Panc1 (cell line): ENCODE data around the gene DIRAS3. TPM values are rescaled to one million over a fixed set of nuclear protein-coding genes. Genes with fewer than 3 reads are reported as not detected.
"Not testable (repeated sequence)": the region's sequence is repeated elsewhere in the genome, so short reads cannot be mapped to it uniquely, and the experiment has no call there.

Source experiments
- ATAC-seq: fragments of 200-7000 bp; cut with Tn5 transposase; 2 replicates; pipeline ENCODE4 v1.9.1; 2020; ENCODE audit warnings: mild to moderate bottlenecking, moderate library complexity
- BruUV-seq: library from RNA; stranded (reverse); fragments of 400-500 nt; replicated peaks from 2 replicates; lab custom pipeline; 2021; lab: Mats Ljungman, UMichigan
- CTCF ChIA-PET: fragments of 300-600 bp; sonication (Branson Sonifier 250); formaldehyde crosslinking; loops from one replicate; lab custom pipeline; 2022; ENCODE audit warnings: antibody characterized with exemption; lab: Charles Lee
- POLR2A ChIA-PET: fragments of 300-600 bp; sonication (Branson Sonifier 250); formaldehyde crosslinking; loops from one replicate; lab custom pipeline; 2022; ENCODE audit warnings: antibody characterized with exemption; lab: Charles Lee
- DNase-seq: peaks from one replicate; pipeline ENCODE4 v3.0.0-alpha.2; 2010; ENCODE audit warnings: low read depth, low spot score
- H3K27ac ChIP-seq: 2 replicates; pipeline ENCODE4 v1.5.1; 2011; ENCODE audit warnings: mild to moderate bottlenecking, low read length, inconsistent platforms
- H3K27me3 ChIP-seq: fragments of 200-500 bp; sonication (Bioruptor generic); 2 replicates; pipeline ENCODE4 v1.6.0; 2014; ENCODE audit warnings: low read length, inconsistent platforms; ENCODE audit not compliant: control insufficient read depth, insufficient read depth
- H3K36me3 ChIP-seq: fragments of 200-500 bp; sonication (Bioruptor generic); 2 replicates; pipeline ENCODE4 v1.5.1; 2014; ENCODE audit warnings: inconsistent platforms, mild to moderate bottlenecking, low read length, moderate library complexity; ENCODE audit not compliant: control insufficient read depth, insufficient read depth
- H3K4me1 ChIP-seq: 2 replicates; pipeline ENCODE4 v1.5.1; 2011; ENCODE audit warnings: inconsistent platforms, mild to moderate bottlenecking, low read length, moderate library complexity; ENCODE audit not compliant: control insufficient read depth, insufficient read depth
- H3K4me3 ChIP-seq, 2 experiments: 2 replicates each; pipeline ENCODE4 v1.5.1; 2011 to 2012; ENCODE audit warnings: low read depth in 2 of 2, low read length in 2 of 2, mild to moderate bottlenecking in 2 of 2, inconsistent platforms in 1 of 2, moderate library complexity in 1 of 2
- H3K9me3 ChIP-seq: fragments of 200-500 bp; sonication (Bioruptor generic); 2 replicates; pipeline ENCODE4 v1.5.1; 2014; ENCODE audit warnings: low read depth, mild to moderate bottlenecking, inconsistent platforms, low read length, moderate library complexity; ENCODE audit not compliant: control insufficient read depth, insufficient read depth
- CTCF ChIP-seq: fragments of 450-650 bp; IDR thresholded peaks from 2 replicates; pipeline ENCODE4 v1.5.1; 2017; ENCODE audit warnings: mild to moderate bottlenecking
- POLR2AphosphoS5 ChIP-seq: IDR thresholded peaks from 2 replicates; pipeline ENCODE4 v1.6.1; 2012; ENCODE audit warnings: mild to moderate bottlenecking, low read depth, low read length, moderate library complexity
- REST ChIP-seq, 2 experiments: IDR thresholded peaks; 2 replicates each; pipeline ENCODE4 v1.6.1; 2011 to 2012; ENCODE audit warnings: low read depth in 2 of 2, control low read depth in 1 of 2, low read length in 1 of 2, mild to moderate bottlenecking in 1 of 2, moderate library complexity in 1 of 2; ENCODE audit not compliant: insufficient read depth in 1 of 2
- SIN3A ChIP-seq: IDR thresholded peaks from 2 replicates; pipeline ENCODE4 v1.6.1; 2012; ENCODE audit warnings: low read depth, mild to moderate bottlenecking, low read length, moderate library complexity, borderline replicate concordance; ENCODE audit not compliant: insufficient read depth
- TCF7L2 ChIP-seq: IDR thresholded peaks from 2 replicates; pipeline ENCODE4 v1.6.1; 2011; ENCODE audit warnings: mild to moderate bottlenecking, low read depth, low read length, inconsistent platforms
- in situ Hi-C: cut with HindIII; loops from 2 replicates; pipeline ENCODE4 v1.10.0; 2016; ENCODE audit warnings: low sequenced_read_pairs, low pct_unique_long_range_greater_than_20kb
- intact Hi-C: fragments of 100-400 bp; cut with micrococcal nuclease; formaldehyde crosslinking; loops from one replicate; pipeline ENCODE4 v1.10.0; 2022; ENCODE audit not compliant: unreplicated experiment
- total RNA-seq: library from RNA; stranded (reverse); gene quantifications from one replicate; pipeline ENCODE4 v1.2.1, GENCODE V29; 2021; ENCODE audit not compliant: unreplicated experiment

The DIRAS3 gene
- total RNA-seq, 1 experiment from 2014 or later = not detected

GRCh38 chr1:68010543-68010942 is 39.9 kb downstream of the DIRAS3 start:
- no peak for DNase-seq
- in situ Hi-C loops = no loop called here
- H3K4me1 ChIP-seq = no peaks in the 10 kb centered on the region
- intact Hi-C loops = no loop called here
- no peak overlapping the region for H3K27ac ChIP-seq
- ChIA-PET CTCF (interaction anchor here (0.6 to 1.0 kb wide), 2 partner anchors 82 to 244 kb away, joined by 6 to 21 read pairs; no protein-coding TSS in a partner anchor), POLR2A (no interaction called here)
- no TSS peak for BruUV-seq
- ATAC-seq = no peak
- H3K27me3 ChIP-seq = no peaks in the 10 kb centered on the region
- no peak for TF ChIP-seq SIN3A
- no peak for TF ChIP-seq POLR2AphosphoS5
- TF ChIP-seq TCF7L2 = no peak
- no peak for TF ChIP-seq CTCF
- no peak for TF ChIP-seq REST (IDR thresholded peaks at IDR 0.05; ENCODE audit: insufficient read depth in 1 of 2, low read depth in 2 of 2, low read length in 1 of 2)
- no peaks in the 10 kb centered on the region for H3K36me3 ChIP-seq
- H3K9me3 ChIP-seq = no peaks in the 10 kb centered on the region
- no peak overlapping the region for H3K4me3 ChIP-seq

- Histone ChIP-seq H3K4me3 (no peak overlapping the region), H3K27me3 (no peaks in the 10 kb centered on the region), H3K4me1 (no peaks in the 10 kb centered on the region), H3K9me3 (no peaks in the 10 kb centered on the region), H3K27ac (no peak overlapping the region), H3K36me3 (no peaks in the 10 kb centered on the region)
- ChIA-PET POLR2A (no interaction called here), CTCF (interaction anchor here (0.6 to 1.0 kb wide), 2 partner anchors 82 to 244 kb away, joined by 6 to 21 read pairs; no protein-coding TSS in a partner anchor)
- TF ChIP-seq REST (IDR thresholded peaks at IDR 0.05; ENCODE audit: insufficient read depth in 1 of 2, low read depth in 2 of 2, low read length in 1 of 2) (no peak), CTCF (peak; percentile 24; the same call in 1 of the 2 replicates), TCF7L2 (no peak), POLR2AphosphoS5 (no peak)
- no peak for ATAC-seq
- intact Hi-C loops = no loop called here
- DNase-seq = no peak
- in situ Hi-C loops = no loop called here
- BruUV-seq = no TSS peak
Observed at GRCh38 chr1:68010090-68010489, 40.3 kb downstream of the DIRAS3 start.

- H3K27me3 ChIP-seq, H3K27ac ChIP-seq, ATAC-seq, H3K4me1 ChIP-seq, CTCF ChIA-PET, BruUV-seq, H3K36me3 ChIP-seq, H3K4me3 ChIP-seq, H3K9me3 ChIP-seq, DNase-seq, intact Hi-C loops, POLR2A ChIA-PET, in situ Hi-C loops: not testable (repeated sequence)
Observed at GRCh38 chr1:68003626-68004025, 46.8 kb downstream of the DIRAS3 start.
